NCI-H2171 (cell line): ENCODE measurements around the gene DENND1A.

Experiments
- DNase-seq: peaks from one replicate; lab custom pipeline; 2025; lab: John Stamatoyannopoulos, UW

Gene DENND1A

GRCh38 chr9:123684393-123685149 is 245.4 kb downstream of the DENND1A start:
- no peak for DNase-seq

GRCh38 chr9:123682746-123683145 is 247.2 kb downstream of the DENND1A start:
- DNase-seq: no peak

GRCh38 chr9:123680352-123680751 is 249.6 kb downstream of the DENND1A start:
- no peak for DNase-seq

GRCh38 chr9:123679330-123679987 is 250.5 kb downstream of the DENND1A start:
- DNase-seq: no peak

GRCh38 chr9:123678878-123679329 is 251.0 kb downstream of the DENND1A start:
- no peak for DNase-seq

- DNase-seq: no peak
These were observed 251.7 kb downstream of the DENND1A start for GRCh38 chr9:123678038-123678877.

- DNase-seq: no peak
These were observed 253.1 kb downstream of the DENND1A start for GRCh38 chr9:123676869-123677268.

- DNase-seq: no peak
These were observed 260.6 kb downstream of the DENND1A start for GRCh38 chr9:123669346-123669745.

- no peak for DNase-seq
These were observed 266.4 kb downstream of the DENND1A start for GRCh38 chr9:123663529-123663928.

GRCh38 chr9:123662057-123662776 is 267.7 kb downstream of the DENND1A start:
- DNase-seq: no peak

- DNase-seq: no peak
These were observed 269.0 kb downstream of the DENND1A start for GRCh38 chr9:123660691-123661466.

- no peak for DNase-seq
These were observed 270.6 kb downstream of the DENND1A start for GRCh38 chr9:123659358-123659757.

- DNase-seq: no peak
These were observed 271.1 kb downstream of the DENND1A start for GRCh38 chr9:123658792-123659191.

GRCh38 chr9:123657941-123658340 is 272.0 kb downstream of the DENND1A start:
- DNase-seq: no peak

GRCh38 chr9:123657099-123657498 is 272.8 kb downstream of the DENND1A start:
- DNase-seq: peak; percentile 44

GRCh38 chr9:123656565-123656964 is 273.4 kb downstream of the DENND1A start:
- no peak for DNase-seq

GRCh38 chr9:123655681-123656423 is 274.1 kb downstream of the DENND1A start:
- no peak for DNase-seq

GRCh38 chr9:123654994-123655637 is 274.8 kb downstream of the DENND1A start:
- DNase-seq: peak; percentile 5

GRCh38 chr9:123654218-123654993 is 275.5 kb downstream of the DENND1A start:
- no peak for DNase-seq
